Endodermal cell (in vitro differentiated cells): ENCODE measurements around the gene WT1. TPM values are rescaled to one million over a fixed set of nuclear protein-coding genes. Genes with fewer than 3 reads are reported as not detected.

Experiments
- DNase-seq: peaks from one replicate; pipeline ENCODE4 v3.0.0-alpha.2; 2017
- H3K27ac ChIP-seq: 2 replicates; pipeline ENCODE4 v1.5.1; 2013; ENCODE audit warnings: mild to moderate bottlenecking, low read depth, low read length, moderate library complexity
- H3K27me3 ChIP-seq: 2 replicates; pipeline ENCODE4 v1.6.1; 2013; ENCODE audit warnings: mild to moderate bottlenecking, low read length, moderate library complexity; ENCODE audit not compliant: insufficient read depth, control insufficient read depth, poor library complexity, severe bottlenecking
- H3K36me3 ChIP-seq: 2 replicates; pipeline ENCODE4 v1.7.0; 2013; ENCODE audit warnings: mild to moderate bottlenecking, low read length, moderate library complexity; ENCODE audit not compliant: control insufficient read depth, insufficient read depth
- H3K4me1 ChIP-seq: one replicate; pipeline ENCODE4 v1.7.0; 2013; ENCODE audit warnings: low read length; ENCODE audit not compliant: control insufficient read depth, insufficient read depth
- H3K4me3 ChIP-seq: 2 replicates; pipeline ENCODE4 v1.5.1; 2013; ENCODE audit warnings: mild to moderate bottlenecking, low read length, moderate library complexity
- H3K9ac ChIP-seq: 2 replicates; pipeline ENCODE4 v1.6.1; 2013; ENCODE audit warnings: mild to moderate bottlenecking, low read length, moderate library complexity; ENCODE audit not compliant: poor library complexity, severe bottlenecking; ENCODE audit errors: extremely low read depth
- H3K9me3 ChIP-seq: 2 replicates; pipeline ENCODE4 v1.6.1; 2013; ENCODE audit warnings: mild to moderate bottlenecking, low read length, moderate library complexity; ENCODE audit not compliant: control insufficient read depth
- H3K27ac Mint-ChIP-seq: 2 replicates; pipeline ENCODE4 v1.8.0; 2020; ENCODE audit warnings: mixed read lengths
- H3K27me3 Mint-ChIP-seq: 2 replicates; pipeline ENCODE4 v1.8.0; 2021; ENCODE audit warnings: mild to moderate bottlenecking, mixed read lengths; ENCODE audit not compliant: insufficient read depth
- H3K36me3 Mint-ChIP-seq: 2 replicates; pipeline ENCODE4 v1.8.0; 2020; ENCODE audit warnings: low read depth, mixed read lengths
- H3K4me1 Mint-ChIP-seq: 2 replicates; pipeline ENCODE4 v1.8.0; 2020; ENCODE audit warnings: mixed read lengths
- H3K4me3 Mint-ChIP-seq: 2 replicates; pipeline ENCODE4 v1.8.0; 2020; ENCODE audit warnings: mild to moderate bottlenecking, moderate library complexity, mixed read lengths
- H3K9me3 Mint-ChIP-seq: 2 replicates; pipeline ENCODE4 v1.8.0; 2020; ENCODE audit warnings: mild to moderate bottlenecking, mixed read lengths
- WGBS, 2 experiments: methylation state at CpG; one replicate each; pipeline versions ENCODE4 v1.1.5 to v1.1.7; 2013; ENCODE audit warnings: missing lambda C conversion rate in 2 of 2, mixed read lengths in 1 of 2; ENCODE audit not compliant: insufficient coverage in 1 of 2, insufficient read length in 1 of 2; 5-methylcytosine and 5-hydroxymethylcytosine counted together
- total RNA-seq, 2 donors: library from RNA; stranded (reverse); fragmentation: NEBNext Ultra II Directional in 1 of 2; extraction: Animal tissue kit (Norgen Biotek cat#: 25700) in 1 of 2; gene quantifications; 2 replicates in 1 of 2; 3 replicates in 1 of 2; pipeline ENCODE4 v1.2.1, GENCODE V29; 2021
- TF ChIP-seq, protein P1 (sequence below): fragments of 200-600 bp; sonication (generic); conservative IDR thresholded peaks from 2 replicates; pipeline ENCODE4 v1.5.0; 2021; ENCODE audit warnings: antibody characterized with exemption, mild to moderate bottlenecking

The WT1 gene
- total RNA-seq, 2 donors from 2014 or later: 0.51 TPM; not detected in 1

DNA sequence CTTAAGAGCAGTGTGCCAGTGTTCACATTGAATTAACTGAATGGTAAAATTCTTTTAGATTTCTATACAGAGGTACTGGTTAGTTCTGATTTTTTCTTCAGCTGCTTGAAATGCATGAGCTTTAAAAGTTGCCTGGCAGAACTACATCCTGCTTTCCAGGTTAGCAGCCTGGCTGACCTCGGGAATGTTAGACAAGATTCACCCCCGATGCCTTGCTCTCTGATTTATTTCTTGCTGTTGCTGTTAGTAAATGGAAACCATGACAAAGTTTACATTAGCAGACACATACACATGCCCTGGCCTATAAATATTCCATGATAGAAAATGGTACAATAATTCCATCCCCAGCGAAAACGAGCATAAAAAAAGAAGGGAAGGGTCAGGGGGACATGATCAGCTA is 47.0 kb downstream of the WT1 start:
- Histone ChIP-seq H3K27me3 (no peaks in the 10 kb centered on the region), H3K4me3 (no peak overlapping the region), H3K9me3 (no peaks in the 10 kb centered on the region), H3K4me1 (no peaks in the 10 kb centered on the region), H3K36me3 (no peaks in the 10 kb centered on the region), H3K9ac (no peak overlapping the region), H3K27ac (no peak overlapping the region)
- no peaks in the 10 kb centered on the region for H3K36me3 Mint-ChIP-seq
- no peaks in the 10 kb centered on the region for H3K9me3 Mint-ChIP-seq
- TF ChIP-seq, protein P1, sequence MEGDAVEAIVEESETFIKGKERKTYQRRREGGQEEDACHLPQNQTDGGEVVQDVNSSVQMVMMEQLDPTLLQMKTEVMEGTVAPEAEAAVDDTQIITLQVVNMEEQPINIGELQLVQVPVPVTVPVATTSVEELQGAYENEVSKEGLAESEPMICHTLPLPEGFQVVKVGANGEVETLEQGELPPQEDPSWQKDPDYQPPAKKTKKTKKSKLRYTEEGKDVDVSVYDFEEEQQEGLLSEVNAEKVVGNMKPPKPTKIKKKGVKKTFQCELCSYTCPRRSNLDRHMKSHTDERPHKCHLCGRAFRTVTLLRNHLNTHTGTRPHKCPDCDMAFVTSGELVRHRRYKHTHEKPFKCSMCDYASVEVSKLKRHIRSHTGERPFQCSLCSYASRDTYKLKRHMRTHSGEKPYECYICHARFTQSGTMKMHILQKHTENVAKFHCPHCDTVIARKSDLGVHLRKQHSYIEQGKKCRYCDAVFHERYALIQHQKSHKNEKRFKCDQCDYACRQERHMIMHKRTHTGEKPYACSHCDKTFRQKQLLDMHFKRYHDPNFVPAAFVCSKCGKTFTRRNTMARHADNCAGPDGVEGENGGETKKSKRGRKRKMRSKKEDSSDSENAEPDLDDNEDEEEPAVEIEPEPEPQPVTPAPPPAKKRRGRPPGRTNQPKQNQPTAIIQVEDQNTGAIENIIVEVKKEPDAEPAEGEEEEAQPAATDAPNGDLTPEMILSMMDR: no peak
- WGBS, 2 experiments: 92 to 100% methylated on average over 2 to 4 of the region's 4 CpGs
- no peak overlapping the region for H3K4me3 Mint-ChIP-seq
- no peak overlapping the region for H3K27ac Mint-ChIP-seq
- no peak for DNase-seq
- H3K27me3 Mint-ChIP-seq: peaks cover 5% of the 10 kb centered on the region
- H3K4me1 Mint-ChIP-seq: no peaks in the 10 kb centered on the region

DNA sequence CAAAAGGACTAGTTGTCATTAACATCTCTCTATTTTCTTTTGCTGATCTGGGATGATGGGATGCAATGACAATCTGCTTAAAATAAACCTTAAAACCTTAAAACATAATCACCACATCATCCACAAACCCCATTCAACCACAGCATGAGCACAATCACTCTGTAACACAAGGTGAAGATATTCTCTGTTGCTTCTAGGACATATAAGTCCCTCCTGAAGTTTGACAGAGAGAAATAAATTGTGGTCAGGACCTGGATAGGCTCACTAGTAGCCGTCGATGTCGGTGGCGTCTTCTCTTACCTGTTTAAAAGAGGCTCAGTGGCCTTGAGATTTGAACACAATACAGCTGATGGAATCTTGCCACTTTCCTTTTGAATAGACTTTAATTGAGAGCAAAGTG is 47.9 kb downstream of the WT1 start:
- Mint-ChIP-seq H3K27me3 (peaks cover 7% of the 10 kb centered on the region), H3K27ac (no peak overlapping the region), H3K4me1 (no peaks in the 10 kb centered on the region), H3K36me3 (no peaks in the 10 kb centered on the region), H3K4me3 (no peak overlapping the region), H3K9me3 (no peaks in the 10 kb centered on the region)
- H3K4me3 ChIP-seq: no peak overlapping the region
- DNase-seq: no peak
- no peaks in the 10 kb centered on the region for H3K27me3 ChIP-seq
- 95 to 96% methylated on average over 4 of the region's 4 CpGs for WGBS, 2 experiments
- H3K27ac ChIP-seq: no peak overlapping the region
- no peaks in the 10 kb centered on the region for H3K36me3 ChIP-seq
- no peaks in the 10 kb centered on the region for H3K9me3 ChIP-seq
- TF ChIP-seq, protein P1: no peak
- H3K9ac ChIP-seq: no peak overlapping the region
- H3K4me1 ChIP-seq: no peaks in the 10 kb centered on the region

DNA sequence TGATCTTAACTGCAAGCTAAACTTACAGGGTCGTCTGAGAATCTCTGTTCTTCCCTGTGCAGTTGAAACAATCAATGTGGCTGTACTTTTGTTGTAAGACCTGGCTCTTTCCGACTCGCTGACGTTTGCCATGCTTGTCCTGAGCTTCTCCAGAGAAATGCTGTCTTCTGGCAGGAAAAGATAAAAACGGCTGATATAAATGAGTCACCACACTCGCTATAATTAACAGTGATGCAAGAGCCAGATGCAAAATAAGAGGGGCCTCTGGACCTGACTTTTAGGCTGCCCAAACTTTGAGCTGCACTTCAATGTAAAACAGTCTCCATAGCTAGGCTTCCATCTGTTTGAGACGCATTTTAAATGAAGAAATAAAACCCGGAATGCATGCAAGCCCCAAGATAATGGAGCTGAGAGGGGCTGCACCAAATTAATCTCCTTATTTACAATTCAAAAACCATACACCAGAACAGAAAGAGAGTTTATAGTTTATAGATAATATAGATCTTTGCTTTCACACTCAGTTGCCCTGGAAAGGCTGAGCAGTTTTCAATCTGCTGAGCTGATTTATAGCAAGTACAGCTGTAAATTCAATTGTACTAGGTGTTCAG is 48.5 kb downstream of the WT1 start:
- H3K27ac ChIP-seq: no peak overlapping the region
- H3K4me1 ChIP-seq: no peaks in the 10 kb centered on the region
- TF ChIP-seq, protein P1: no peak
- no peaks in the 10 kb centered on the region for H3K36me3 Mint-ChIP-seq
- H3K9me3 ChIP-seq: no peaks in the 10 kb centered on the region
- DNase-seq: no peak
- H3K4me1 Mint-ChIP-seq: no peaks in the 10 kb centered on the region
- no peaks in the 10 kb centered on the region for H3K36me3 ChIP-seq
- H3K27me3 ChIP-seq: no peaks in the 10 kb centered on the region
- WGBS, 2 experiments: 80 to 81% methylated on average over 6 to 8 of the region's 8 CpGs
- no peaks in the 10 kb centered on the region for H3K9me3 Mint-ChIP-seq
- H3K27ac Mint-ChIP-seq: no peak overlapping the region
- H3K9ac ChIP-seq: no peak overlapping the region
- H3K27me3 Mint-ChIP-seq: peaks cover 9% of the 10 kb centered on the region
- H3K4me3 Mint-ChIP-seq: no peak overlapping the region
- no peak overlapping the region for H3K4me3 ChIP-seq
